Measurements from ENCODE around the gene BUD13. TPM values are rescaled to one million over a fixed set of nuclear protein-coding genes. Genes with fewer than 3 reads are reported as not detected.

BUD13 gene
- total and polyA plus RNA-seq, 2 of the 13 experiments (the other 11 are each of a cell fraction or from before 2014, with no cell fraction given): 13.3 to 25.9 TPM

GRCh38 chr11:116808262-116809175 lies 35.7 kb upstream of the BUD13 start (continued):
- TF ChIP-seq ARID5B (CRISPR knock-in tag; IDR thresholded peaks at IDR 0.05) (peak; percentile 98), HDAC2 (CRISPR knock-in tag; IDR thresholded peaks at IDR 0.05) (peak; percentile 96), ZNF558 (CRISPR knock-in tag; IDR thresholded peaks at IDR 0.05; ENCODE audit: borderline replicate concordance) (peak; percentile 60; the same call in 1 of the 2 replicates), ZNF280B (CRISPR knock-in tag; IDR thresholded peaks at IDR 0.05; ENCODE audit: borderline replicate concordance) (no peak), GATAD2A (CRISPR knock-in tag; IDR thresholded peaks at IDR 0.05) (peak; percentile 96), ZEB1 (IDR thresholded peaks at IDR 0.05; ENCODE audit: insufficient replicate concordance, low read depth) (peak; percentile 91), TMF1 (CRISPR knock-in tag; IDR thresholded peaks at IDR 0.05; ENCODE audit: low read depth) (no peak), PRDM10 (CRISPR knock-in tag; IDR thresholded peaks at IDR 0.05; ENCODE audit: low read depth) (peak; percentile 67; the same call in 1 of the 2 replicates), ZMYM3 (CRISPR knock-in tag; IDR thresholded peaks at IDR 0.05) (no peak), SIX1 (CRISPR knock-in tag; IDR thresholded peaks at IDR 0.05; ENCODE audit: borderline replicate concordance) (peak; percentile 98), MAX (IDR thresholded peaks at IDR 0.05) (no peak; the same call in none of the 2 replicates), ZNF7 (CRISPR knock-in tag; IDR thresholded peaks at IDR 0.05) (no peak), DNMT3B (CRISPR knock-in tag; conservative IDR thresholded peaks at IDR 0.05) (no peak)

Measured in HepG2 (cell line).